Adrenal gland (tissue), 5 donors: ENCODE data around the gene CEBPG.

Experiments
- POLR2A ChIP-seq, 2 donors: fragments of 450-650 bp; IDR thresholded peaks; one replicate each; pipeline ENCODE4 v1.6.1; 2017; ENCODE audit warnings: antibody characterized with exemption in 2 of 2, mild to moderate bottlenecking in 2 of 2, moderate library complexity in 1 of 2
- TF ChIP-seq, protein P1 (sequence below), 6 experiments: fragments of 450-650 bp in 4 of 6; fragments of 200-600 bp in 2 of 6; sonication (generic) in 1 of 6; IDR thresholded peaks; 1 replicate in 5 of 6; 2 replicates in 1 of 6; pipeline versions ENCODE4 v1.5.1 to v1.8.0; 2016 to 2021; ENCODE audit warnings: antibody characterized with exemption in 6 of 6, mild to moderate bottlenecking in 2 of 6, moderate library complexity in 1 of 6
- donor health status: DM: no; HTN: no; CAD: no.

DNA sequence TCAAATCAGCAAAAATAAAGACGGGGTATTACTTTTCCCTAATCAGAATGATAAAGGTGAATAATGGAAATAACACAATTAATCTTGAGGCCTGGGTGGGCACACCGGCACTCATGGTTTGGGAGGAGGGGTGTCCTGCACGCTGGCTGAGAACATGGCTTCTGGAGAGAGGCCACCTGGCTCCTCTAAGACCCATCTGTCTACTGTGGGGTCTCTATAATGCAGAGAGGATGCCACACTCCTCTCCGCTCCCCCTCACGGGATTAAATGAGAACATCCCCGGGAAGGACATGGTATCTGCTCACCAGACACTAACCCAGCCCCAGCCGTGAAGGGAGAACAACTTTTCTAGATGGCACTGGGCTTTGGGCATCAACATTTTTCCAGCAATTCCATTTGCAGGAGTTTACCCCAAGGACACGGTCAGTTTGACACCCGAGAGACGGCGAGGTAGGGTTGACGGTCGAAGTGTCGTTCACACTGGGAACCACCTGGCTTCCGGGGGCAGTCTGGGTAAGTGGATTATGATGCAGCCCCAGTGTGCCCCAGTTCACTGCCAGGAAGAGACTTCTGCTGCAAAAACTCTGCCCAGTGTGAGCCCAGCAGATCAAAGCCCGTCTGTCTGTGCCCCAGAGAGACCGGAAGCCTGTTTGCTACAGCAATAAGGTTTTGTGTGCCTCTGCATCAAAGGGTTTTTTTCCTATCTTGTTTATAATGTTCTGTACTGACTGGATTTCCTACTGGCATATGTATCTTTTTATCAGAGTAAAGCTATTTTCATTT, 56.6 kb downstream of the CEBPG start:
- no peak for TF ChIP-seq POLR2A (IDR thresholded peaks at IDR 0.05)
- TF ChIP-seq, protein P1, sequence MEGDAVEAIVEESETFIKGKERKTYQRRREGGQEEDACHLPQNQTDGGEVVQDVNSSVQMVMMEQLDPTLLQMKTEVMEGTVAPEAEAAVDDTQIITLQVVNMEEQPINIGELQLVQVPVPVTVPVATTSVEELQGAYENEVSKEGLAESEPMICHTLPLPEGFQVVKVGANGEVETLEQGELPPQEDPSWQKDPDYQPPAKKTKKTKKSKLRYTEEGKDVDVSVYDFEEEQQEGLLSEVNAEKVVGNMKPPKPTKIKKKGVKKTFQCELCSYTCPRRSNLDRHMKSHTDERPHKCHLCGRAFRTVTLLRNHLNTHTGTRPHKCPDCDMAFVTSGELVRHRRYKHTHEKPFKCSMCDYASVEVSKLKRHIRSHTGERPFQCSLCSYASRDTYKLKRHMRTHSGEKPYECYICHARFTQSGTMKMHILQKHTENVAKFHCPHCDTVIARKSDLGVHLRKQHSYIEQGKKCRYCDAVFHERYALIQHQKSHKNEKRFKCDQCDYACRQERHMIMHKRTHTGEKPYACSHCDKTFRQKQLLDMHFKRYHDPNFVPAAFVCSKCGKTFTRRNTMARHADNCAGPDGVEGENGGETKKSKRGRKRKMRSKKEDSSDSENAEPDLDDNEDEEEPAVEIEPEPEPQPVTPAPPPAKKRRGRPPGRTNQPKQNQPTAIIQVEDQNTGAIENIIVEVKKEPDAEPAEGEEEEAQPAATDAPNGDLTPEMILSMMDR (IDR thresholded peaks at IDR 0.05) = no peak
